Cardiac fibroblast (primary cell): ENCODE measurements around the gene HIVEP2.
A peak's percentile ranks its signal among the peaks of the same experiment; 100 is the strongest.

ENCODE experiments used
- DNase-seq, 2 donors: peaks; one replicate each; pipeline versions ENCODE4 v3.0.0 to v3.0.0-alpha.2; 2010; ENCODE audit warnings: low read depth in 2 of 2
- H3K4me3 ChIP-seq, 2 donors: replicated peaks in 1 of 2; 1 replicate in 1 of 2; 2 replicates in 1 of 2; pipeline ENCODE4 v1.5.1; 2011; ENCODE audit warnings: low read depth in 2 of 2, low read length in 2 of 2, mild to moderate bottlenecking in 2 of 2, moderate library complexity in 1 of 2
- TF ChIP-seq, protein P1 (sequence below): IDR thresholded peaks from one replicate; pipeline ENCODE4 v1.5.1; 2011; ENCODE audit warnings: low read depth, mild to moderate bottlenecking, low read length, inconsistent platforms

HIVEP2 gene

DNA sequence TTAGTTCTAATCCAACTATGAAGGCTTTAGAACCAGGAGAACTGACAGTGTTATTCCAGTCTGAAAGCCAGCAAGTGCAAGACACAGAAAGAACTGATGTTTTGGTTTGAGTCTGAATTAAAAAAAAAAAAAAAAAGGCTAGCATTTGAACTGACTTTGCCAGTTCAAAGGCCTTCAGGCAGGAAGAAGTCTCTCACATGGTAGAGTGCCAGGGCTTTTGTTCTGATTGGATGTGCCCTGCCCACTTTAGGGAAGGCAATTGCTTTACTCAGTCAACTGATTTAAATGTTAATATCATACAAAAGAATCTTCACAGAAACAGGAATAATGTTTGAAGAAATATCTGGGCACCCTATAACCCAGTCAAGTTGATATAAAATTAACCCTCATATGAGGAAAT is 212.2 kb downstream of the HIVEP2 start:
- DNase-seq = no peak
- TF ChIP-seq, protein P1, sequence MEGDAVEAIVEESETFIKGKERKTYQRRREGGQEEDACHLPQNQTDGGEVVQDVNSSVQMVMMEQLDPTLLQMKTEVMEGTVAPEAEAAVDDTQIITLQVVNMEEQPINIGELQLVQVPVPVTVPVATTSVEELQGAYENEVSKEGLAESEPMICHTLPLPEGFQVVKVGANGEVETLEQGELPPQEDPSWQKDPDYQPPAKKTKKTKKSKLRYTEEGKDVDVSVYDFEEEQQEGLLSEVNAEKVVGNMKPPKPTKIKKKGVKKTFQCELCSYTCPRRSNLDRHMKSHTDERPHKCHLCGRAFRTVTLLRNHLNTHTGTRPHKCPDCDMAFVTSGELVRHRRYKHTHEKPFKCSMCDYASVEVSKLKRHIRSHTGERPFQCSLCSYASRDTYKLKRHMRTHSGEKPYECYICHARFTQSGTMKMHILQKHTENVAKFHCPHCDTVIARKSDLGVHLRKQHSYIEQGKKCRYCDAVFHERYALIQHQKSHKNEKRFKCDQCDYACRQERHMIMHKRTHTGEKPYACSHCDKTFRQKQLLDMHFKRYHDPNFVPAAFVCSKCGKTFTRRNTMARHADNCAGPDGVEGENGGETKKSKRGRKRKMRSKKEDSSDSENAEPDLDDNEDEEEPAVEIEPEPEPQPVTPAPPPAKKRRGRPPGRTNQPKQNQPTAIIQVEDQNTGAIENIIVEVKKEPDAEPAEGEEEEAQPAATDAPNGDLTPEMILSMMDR = no peak
- H3K4me3 ChIP-seq = no peak overlapping the region

DNA sequence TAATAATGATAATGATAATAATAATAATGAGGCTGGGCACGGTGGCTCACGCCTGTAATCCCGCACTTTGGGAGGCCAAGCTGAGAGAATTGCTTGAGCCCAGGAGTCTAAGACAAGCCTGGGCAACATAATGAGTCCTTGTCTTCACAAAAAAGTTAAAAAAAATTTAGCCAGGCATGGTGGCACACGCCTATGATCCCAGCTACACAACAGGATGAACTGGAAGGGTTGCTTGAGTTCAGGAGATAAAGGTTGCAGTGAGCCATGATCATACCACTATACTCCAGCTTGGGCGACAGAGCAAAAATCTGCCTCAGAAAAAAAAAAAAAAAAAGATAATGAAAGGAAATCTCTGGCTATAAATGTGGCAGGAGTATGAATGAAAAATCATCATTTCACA is 213.4 kb downstream of the HIVEP2 start:
- TF ChIP-seq, protein P1 = no peak
- DNase-seq = no peak
- no peak overlapping the region for H3K4me3 ChIP-seq

- TF ChIP-seq, protein P1 = no peak
- no peak for DNase-seq
- H3K4me3 ChIP-seq = no peak overlapping the region
Observed at GRCh38 chr6:142729618-142730017, 215.4 kb downstream of the HIVEP2 start.

DNA sequence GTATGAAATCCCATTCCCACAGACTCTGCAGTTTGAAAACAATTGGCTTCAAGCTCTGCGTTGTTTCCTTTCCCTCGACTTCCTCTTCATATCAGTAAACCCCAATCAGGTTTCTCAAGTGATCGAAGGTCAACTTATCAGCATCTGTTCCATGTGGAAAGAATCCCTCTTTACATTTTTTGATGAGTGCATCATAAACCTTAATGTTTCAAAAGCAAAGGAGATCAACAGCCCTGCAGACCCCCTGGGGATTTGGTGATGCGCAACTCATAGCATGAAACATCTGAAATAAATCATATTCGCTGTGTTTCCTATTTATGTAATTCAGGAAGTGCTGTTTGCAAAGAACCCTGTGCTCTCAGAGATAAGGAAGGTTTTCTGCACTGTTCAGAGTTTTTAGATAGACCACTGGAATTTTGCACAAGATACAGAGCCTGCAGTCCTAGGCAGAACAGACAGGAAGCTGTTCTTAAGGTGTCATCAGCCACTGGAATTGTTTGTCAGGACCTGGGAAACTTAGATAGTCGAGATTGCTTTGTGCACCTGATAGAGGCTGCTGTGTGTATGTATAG is 216.0 kb downstream of the HIVEP2 start:
- TF ChIP-seq, protein P1 = no peak
- H3K4me3 ChIP-seq = no peak overlapping the region
- peak; percentile 81 to 87 for DNase-seq

DNA sequence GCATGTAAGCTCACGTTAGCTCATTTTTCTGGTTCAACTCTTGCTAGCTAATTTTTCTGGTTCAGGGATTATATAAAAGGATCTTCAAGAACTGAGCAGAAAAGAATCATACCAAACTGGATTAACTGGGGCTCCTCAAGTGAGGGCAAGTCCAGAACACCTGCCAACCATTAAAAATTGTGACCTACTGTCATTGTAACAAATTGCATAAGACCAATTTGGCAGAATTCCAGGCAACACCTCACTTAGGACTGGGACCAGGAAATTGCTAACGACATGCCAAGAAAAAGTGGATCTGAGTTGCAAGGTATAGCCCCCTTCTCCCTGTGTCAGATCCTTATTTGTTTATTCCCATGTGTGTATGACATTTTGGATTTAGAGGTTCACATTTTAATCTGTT is 216.6 kb downstream of the HIVEP2 start:
- no peak overlapping the region for H3K4me3 ChIP-seq
- TF ChIP-seq, protein P1 = no peak
- peak in 1 of 2 donors; percentile 14 for DNase-seq

DNA sequence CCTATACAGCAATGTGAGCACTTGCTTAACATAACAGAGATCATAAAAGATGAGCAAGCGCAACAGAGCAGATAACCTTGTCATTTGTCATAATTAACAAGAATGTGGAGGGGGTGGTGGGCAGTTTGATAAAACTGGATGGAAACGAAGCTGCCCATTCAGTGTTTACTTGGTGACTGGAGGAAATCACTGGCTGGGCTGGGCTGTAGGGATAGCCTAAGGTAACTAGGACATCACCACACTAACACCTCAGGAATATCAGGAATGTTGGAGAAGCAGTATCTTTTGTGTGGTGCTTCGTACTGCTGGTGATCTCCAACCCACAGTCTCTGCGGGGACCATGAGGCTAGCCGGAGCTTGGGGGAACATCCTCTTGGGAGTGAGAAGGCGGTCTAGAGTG is 218.4 kb downstream of the HIVEP2 start:
- no peak overlapping the region for H3K4me3 ChIP-seq
- DNase-seq = no peak
- TF ChIP-seq, protein P1 = no peak
